ENCODE results near the gene TFEC. TPM values are rescaled to one million over a fixed set of nuclear protein-coding genes. Genes with fewer than 3 reads are reported as not detected.
"Not testable (repeated sequence)": the region's sequence is repeated elsewhere in the genome, so short reads cannot be mapped to it uniquely, and the experiment has no call there.

The TFEC gene, protein sequence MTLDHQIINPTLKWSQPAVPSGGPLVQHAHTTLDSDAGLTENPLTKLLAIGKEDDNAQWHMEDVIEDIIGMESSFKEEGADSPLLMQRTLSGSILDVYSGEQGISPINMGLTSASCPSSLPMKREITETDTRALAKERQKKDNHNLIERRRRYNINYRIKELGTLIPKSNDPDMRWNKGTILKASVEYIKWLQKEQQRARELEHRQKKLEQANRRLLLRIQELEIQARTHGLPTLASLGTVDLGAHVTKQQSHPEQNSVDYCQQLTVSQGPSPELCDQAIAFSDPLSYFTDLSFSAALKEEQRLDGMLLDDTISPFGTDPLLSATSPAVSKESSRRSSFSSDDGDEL
- not detected in 2 replicates for total RNA-seq

- intact Hi-C loops (cut with micrococcal nuclease) = no loop called here
- Mint-ChIP-seq H3K27me3 (peaks cover 9% of the 10 kb centered on the region), H3K4me1 (no peaks in the 10 kb centered on the region), H3K36me3 (ENCODE audit: low read depth) (no peaks in the 10 kb centered on the region), H3K9me3 (no peaks in the 10 kb centered on the region), H3K4me3 (no peak within 1 kb of the TSS), H3K27ac (no peak within 1 kb of the TSS)
- no peak for DNase-seq
Measured at GRCh38 chr7:116030651-116031276, at the start of gene TFEC. TSS of gene TFEC (minus strand) at chr7:116030763. CDS start at chr7:115984441, 46,322 bp downstream.

DNA sequence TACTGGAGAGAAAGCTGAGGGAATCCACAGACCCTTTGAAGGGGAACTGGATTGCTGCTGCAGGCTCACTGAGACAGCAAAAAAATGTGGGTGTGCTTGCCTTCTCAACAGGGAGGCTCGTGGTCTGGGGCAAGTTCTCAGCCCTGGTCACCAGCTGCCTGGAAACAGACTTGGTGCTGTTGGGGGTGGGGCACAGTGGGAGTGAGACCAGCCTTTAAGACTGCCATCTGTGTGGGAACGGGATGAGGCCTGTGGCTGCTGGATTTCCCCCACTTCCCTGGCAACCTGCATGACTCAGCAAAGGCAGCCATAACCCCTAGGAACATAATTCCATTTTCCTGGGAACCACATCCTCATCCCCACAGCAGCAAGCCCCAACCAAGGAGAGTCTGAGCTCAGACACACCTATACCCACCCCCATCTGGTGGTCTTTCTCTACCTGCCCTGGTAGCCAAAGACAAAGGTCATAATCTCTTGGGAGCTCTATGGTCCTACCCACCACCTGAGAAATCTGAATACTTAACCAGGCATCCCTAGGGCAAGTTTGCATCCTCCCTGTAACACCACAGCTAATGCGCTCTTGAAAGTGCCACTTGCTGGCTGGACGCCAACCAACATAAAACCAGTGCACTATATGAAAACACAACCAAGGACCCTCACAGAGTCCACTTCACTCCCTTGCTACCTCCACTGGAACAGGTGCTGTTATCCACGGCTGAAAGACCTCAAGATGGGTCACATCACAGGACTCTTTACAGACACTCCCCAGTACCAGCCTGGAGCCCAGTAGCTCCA is 45.0 kb upstream of the TFEC start:
- no peaks in the 10 kb centered on the region for H3K4me1 Mint-ChIP-seq
- no peak for DNase-seq
- H3K36me3 Mint-ChIP-seq (ENCODE audit: low read depth) = no peaks in the 10 kb centered on the region
- intact Hi-C loops (cut with micrococcal nuclease) = no loop called here
- no peaks in the 10 kb centered on the region for H3K9me3 Mint-ChIP-seq
- H3K4me3 Mint-ChIP-seq = no peak overlapping the region
- H3K27ac Mint-ChIP-seq = no peak overlapping the region
- H3K27me3 Mint-ChIP-seq = no peaks in the 10 kb centered on the region

- intact Hi-C loops (cut with micrococcal nuclease) = no loop called here
- Mint-ChIP-seq H3K9me3 (no peaks in the 10 kb centered on the region), H3K27ac (no peak overlapping the region), H3K27me3 (no peaks in the 10 kb centered on the region), H3K4me3 (no peak overlapping the region), H3K36me3 (ENCODE audit: low read depth) (no peaks in the 10 kb centered on the region), H3K4me1 (no peaks in the 10 kb centered on the region)
- DNase-seq = no peak
Measured at GRCh38 chr7:116071629-116072028, 41.1 kb upstream of the TFEC start.

DNA sequence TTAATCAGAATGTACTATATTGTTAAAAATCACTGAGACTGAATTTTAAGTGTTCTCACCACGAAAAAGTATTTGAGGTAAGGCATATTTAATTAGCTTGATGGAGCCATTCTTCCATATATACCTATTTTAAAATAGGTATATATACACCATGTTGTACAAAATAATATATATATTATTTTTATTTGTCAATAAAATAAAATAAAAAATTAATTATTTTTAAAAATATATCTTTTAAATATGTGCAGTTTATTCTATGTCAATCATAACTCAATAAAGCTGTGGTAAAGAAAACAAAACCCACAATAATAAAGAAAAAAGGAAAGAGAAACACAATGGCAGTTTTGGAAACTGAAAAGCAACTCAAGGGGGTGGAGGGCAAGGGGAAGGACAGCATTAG is 33.6 kb upstream of the TFEC start:
- no peaks in the 10 kb centered on the region for H3K27me3 Mint-ChIP-seq
- no peaks in the 10 kb centered on the region for H3K9me3 Mint-ChIP-seq
- H3K4me1 Mint-ChIP-seq = no peaks in the 10 kb centered on the region
- intact Hi-C loops (cut with micrococcal nuclease) = no loop called here
- no peak for DNase-seq
- H3K27ac Mint-ChIP-seq = no peak overlapping the region
- no peaks in the 10 kb centered on the region for H3K36me3 Mint-ChIP-seq (ENCODE audit: low read depth)
- H3K4me3 Mint-ChIP-seq = no peak overlapping the region

DNA sequence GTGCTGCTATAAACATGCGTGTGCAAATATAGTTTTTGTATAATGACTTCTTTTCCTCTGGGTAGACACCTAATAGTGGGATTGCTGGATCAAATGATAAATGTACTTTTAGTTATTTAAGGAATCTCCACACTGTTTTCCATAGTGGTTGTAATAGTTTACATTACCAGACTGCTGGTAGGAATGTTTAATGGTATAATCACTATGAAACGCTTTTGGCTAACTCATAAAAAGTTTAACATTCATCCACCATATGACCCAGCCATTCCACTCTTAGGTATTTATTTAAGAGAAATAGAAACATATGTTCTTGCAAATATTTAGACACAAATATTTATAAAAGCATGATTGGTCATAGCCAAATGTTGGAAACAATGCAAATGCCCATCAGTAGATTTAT is 32.1 kb upstream of the TFEC start:
- no peaks in the 10 kb centered on the region for H3K27me3 Mint-ChIP-seq
- H3K27ac Mint-ChIP-seq = no peak overlapping the region
- H3K36me3 Mint-ChIP-seq (ENCODE audit: low read depth) = no peaks in the 10 kb centered on the region
- no peaks in the 10 kb centered on the region for H3K9me3 Mint-ChIP-seq
- intact Hi-C loops (cut with micrococcal nuclease) = no loop called here
- DNase-seq = no peak
- H3K4me3 Mint-ChIP-seq = no peak overlapping the region
- H3K4me1 Mint-ChIP-seq = no peaks in the 10 kb centered on the region

DNA sequence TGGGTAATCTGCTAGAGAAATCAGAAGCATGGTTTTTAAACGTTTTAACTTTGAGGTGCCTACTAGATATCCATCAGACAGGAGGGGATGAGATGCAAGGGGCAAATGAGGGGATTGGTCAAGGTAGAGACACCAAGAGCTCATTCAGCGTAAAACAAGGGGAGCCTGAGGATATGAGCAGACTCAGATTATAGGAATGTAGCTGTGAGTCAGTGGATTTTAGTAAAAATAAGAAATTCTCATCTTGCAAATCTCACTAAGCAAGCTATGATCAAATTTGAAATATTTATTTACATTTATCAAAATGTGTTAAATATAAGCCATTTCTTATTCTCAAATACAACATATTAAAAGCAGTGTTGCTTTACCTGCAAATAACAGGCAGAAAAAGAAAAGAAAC is 21.4 kb upstream of the TFEC start:
- no peaks in the 10 kb centered on the region for H3K27me3 Mint-ChIP-seq
- no peak overlapping the region for H3K4me3 Mint-ChIP-seq
- H3K36me3 Mint-ChIP-seq (ENCODE audit: low read depth) = no peaks in the 10 kb centered on the region
- H3K4me1 Mint-ChIP-seq = no peaks in the 10 kb centered on the region
- H3K27ac Mint-ChIP-seq = no peak overlapping the region
- intact Hi-C loops (cut with micrococcal nuclease) = no loop called here
- H3K9me3 Mint-ChIP-seq = peaks cover 10% of the 10 kb centered on the region
- DNase-seq = no peak

DNA sequence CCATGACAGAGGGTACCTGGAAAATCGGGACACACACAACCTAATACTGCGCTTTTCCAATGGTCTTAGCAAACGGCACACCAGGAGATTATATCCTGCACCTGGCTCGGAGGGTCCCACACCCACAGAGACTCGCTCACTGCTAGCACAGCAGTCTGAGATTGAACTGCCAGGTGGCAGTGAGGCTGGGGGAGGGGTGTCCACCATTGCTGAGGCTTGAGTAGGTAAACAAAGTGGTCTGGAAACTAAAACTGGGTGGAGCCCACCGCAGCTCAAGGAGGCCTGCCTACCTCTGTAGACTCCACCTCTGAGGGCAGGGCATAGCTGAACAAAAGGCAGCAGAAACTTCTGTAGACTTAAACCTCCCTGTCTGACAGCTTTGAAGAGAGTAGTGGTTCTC is 16.7 kb upstream of the TFEC start:
- H3K27me3 Mint-ChIP-seq; intact Hi-C loops (cut with micrococcal nuclease); H3K36me3 Mint-ChIP-seq (ENCODE audit: low read depth); H3K27ac Mint-ChIP-seq; DNase-seq; H3K4me3 Mint-ChIP-seq; H3K4me1 Mint-ChIP-seq: not testable (repeated sequence)
- peaks cover 10% of the 10 kb centered on the region for H3K9me3 Mint-ChIP-seq

DNA sequence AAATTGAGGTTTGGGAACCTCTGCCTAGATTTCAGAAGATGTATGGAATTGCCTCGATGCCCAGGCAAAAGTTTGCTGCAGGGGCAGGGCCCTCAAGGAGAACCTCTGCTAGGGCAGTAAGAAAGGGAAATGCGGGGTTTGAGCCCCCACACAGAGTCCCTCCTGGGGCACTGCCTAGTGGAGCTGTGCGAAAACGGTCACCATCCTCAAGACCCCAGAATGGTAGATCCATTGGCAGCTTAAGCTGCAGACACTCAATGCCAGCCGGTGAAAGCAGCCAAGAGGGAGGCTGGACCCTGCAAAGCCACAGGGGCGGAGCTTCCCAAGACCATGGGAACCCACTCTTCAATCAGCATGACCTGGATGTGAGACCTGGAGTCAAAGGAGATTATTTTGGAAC is 15.0 kb upstream of the TFEC start:
- Mint-ChIP-seq H3K4me1 (no peaks in the 10 kb centered on the region), H3K27me3 (no peaks in the 10 kb centered on the region), H3K27ac (no peak overlapping the region), H3K9me3 (peaks cover 10% of the 10 kb centered on the region), H3K36me3 (ENCODE audit: low read depth) (no peaks in the 10 kb centered on the region), H3K4me3 (no peak overlapping the region)
- intact Hi-C loops (cut with micrococcal nuclease) = no loop called here
- no peak for DNase-seq

DNA sequence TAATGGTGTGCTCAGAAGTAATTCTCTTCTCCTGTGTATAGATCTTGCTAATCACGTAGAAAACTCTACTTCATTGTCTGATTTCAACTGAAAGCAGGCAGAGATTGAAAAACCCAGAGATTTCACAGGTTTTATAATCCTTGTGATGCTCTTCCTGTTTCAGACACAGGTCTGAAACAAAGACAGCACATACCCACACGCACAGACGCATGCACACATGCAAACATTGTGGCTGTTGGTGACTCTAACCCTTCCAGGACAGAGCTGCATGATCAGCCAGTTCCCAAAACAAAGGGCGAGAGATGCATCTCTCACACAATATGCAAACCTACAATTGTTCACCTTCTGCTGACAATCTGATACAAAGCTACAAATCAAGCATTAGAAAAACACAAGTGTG is 11.1 kb upstream of the TFEC start:
- no peak for DNase-seq
- Mint-ChIP-seq H3K4me3 (no peak overlapping the region), H3K27ac (no peak overlapping the region), H3K9me3 (no peaks in the 10 kb centered on the region), H3K4me1 (no peaks in the 10 kb centered on the region), H3K27me3 (no peaks in the 10 kb centered on the region), H3K36me3 (ENCODE audit: low read depth) (no peaks in the 10 kb centered on the region)
- intact Hi-C loops (cut with micrococcal nuclease) = no loop called here

DNA sequence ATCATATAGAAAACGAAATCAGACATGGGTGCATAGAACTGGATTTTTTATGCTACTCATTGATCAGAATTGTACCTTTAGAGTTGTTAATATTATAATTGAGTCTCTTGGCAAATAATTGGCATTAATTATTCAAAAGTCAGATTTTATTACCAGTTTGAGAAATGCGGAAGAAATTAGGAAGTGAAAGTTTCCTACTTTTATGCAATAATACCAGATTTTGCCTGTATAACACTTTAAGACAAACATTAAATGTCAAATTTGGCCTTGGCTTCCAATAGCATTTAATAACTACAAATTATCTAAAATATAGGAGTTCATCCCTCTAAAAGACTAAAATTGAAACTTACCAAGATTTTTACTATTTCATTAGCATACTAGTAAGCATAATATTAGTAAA is 6.8 kb upstream of the TFEC start:
- Mint-ChIP-seq H3K9me3 (no peaks in the 10 kb centered on the region), H3K27me3 (no peaks in the 10 kb centered on the region), H3K36me3 (ENCODE audit: low read depth) (no peaks in the 10 kb centered on the region), H3K27ac (no peak overlapping the region), H3K4me1 (no peaks in the 10 kb centered on the region), H3K4me3 (no peak overlapping the region)
- intact Hi-C loops (cut with micrococcal nuclease) = no loop called here
- DNase-seq = no peak

- Mint-ChIP-seq H3K4me3 (no peak overlapping the region), H3K9me3 (no peaks in the 10 kb centered on the region), H3K27me3 (peaks cover 4% of the 10 kb centered on the region), H3K36me3 (ENCODE audit: low read depth) (no peaks in the 10 kb centered on the region), H3K4me1 (no peaks in the 10 kb centered on the region), H3K27ac (no peak overlapping the region)
- intact Hi-C loops (cut with micrococcal nuclease) = no loop called here
- no peak for DNase-seq
Measured at GRCh38 chr7:116034411-116034810, 3.8 kb upstream of the TFEC start.

DNA sequence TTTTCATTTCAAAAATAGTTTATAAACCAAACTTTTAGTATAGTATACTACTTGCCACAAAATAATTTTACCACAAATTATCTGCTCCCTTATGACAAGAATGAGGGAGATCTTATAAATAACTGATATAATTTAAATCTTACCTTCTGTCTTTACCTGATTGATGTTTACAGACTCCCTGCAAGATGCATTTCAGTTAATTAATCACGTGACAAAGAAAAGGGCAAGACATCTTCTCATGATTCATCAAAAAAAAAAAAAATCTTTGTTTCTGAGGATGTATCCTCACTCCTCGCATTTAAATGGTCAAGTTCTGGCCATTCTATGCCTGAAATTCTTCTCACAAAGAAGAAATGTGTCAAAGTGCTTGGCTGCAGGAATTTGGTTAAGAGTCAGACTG is 2.3 kb upstream of the TFEC start:
- Mint-ChIP-seq H3K9me3 (no peaks in the 10 kb centered on the region), H3K27ac (no peak overlapping the region), H3K27me3 (peaks cover 8% of the 10 kb centered on the region), H3K4me3 (no peak overlapping the region), H3K36me3 (ENCODE audit: low read depth) (no peaks in the 10 kb centered on the region), H3K4me1 (no peaks in the 10 kb centered on the region)
- intact Hi-C loops (cut with micrococcal nuclease) = no loop called here
- no peak for DNase-seq

DNA sequence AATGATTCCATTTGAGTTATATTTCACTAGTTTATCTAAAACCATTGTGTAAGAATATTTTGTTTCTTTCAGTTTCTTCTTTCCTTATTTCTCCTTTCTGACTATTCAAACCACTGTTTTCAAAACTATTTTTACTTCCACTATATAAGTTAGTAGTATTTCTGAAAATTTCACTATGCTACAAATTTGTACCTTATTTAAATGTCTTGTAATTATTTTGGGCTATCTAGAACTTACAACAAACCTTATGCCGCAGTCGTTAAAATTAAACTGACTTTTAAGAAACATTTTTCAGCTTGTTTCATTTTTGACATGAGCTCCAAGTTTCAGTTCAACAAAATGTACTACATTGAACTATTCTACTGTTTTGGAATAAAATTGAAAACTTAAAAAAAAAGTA is 1.8 kb downstream of the TFEC start:
- Mint-ChIP-seq H3K36me3 (ENCODE audit: low read depth) (no peaks in the 10 kb centered on the region), H3K27ac (no peak overlapping the region), H3K4me1 (no peaks in the 10 kb centered on the region), H3K27me3 (peaks cover 9% of the 10 kb centered on the region), H3K9me3 (no peaks in the 10 kb centered on the region), H3K4me3 (no peak overlapping the region)
- no peak for DNase-seq
- intact Hi-C loops (cut with micrococcal nuclease) = no loop called here

DNA sequence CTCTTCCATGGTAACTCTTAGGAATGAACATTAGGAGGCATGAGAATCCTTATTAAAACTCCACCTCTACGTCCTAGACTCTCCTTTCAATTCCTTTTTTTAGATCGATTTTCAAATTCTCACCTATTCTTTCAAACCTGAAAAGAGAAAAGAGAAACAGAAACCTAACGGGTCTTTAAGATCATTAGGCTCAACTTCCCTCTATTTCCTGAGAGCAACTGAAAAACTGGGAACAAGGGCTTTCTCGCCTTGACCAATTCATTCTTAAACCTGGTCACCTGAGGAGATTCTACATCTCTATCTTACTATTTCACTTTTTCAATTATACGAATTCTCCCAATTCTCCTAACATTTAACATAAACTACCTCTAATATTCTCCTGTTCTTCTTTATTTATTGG is 2.8 kb downstream of the TFEC start:
- Mint-ChIP-seq H3K4me3 (no peak overlapping the region), H3K27ac (no peak overlapping the region), H3K27me3 (peaks cover 9% of the 10 kb centered on the region), H3K9me3 (no peaks in the 10 kb centered on the region), H3K36me3 (ENCODE audit: low read depth) (no peaks in the 10 kb centered on the region), H3K4me1 (no peaks in the 10 kb centered on the region)
- no peak for DNase-seq
- intact Hi-C loops (cut with micrococcal nuclease) = no loop called here
